Measurements from ENCODE around the gene RUNX1. TPM values are rescaled to one million over a fixed set of nuclear protein-coding genes. Genes with fewer than 3 reads are reported as not detected.

Gene RUNX1
- total RNA-seq, 4 donors from 2014 or later: 2.9 to 18.7 (median 7.7) TPM

DNA sequence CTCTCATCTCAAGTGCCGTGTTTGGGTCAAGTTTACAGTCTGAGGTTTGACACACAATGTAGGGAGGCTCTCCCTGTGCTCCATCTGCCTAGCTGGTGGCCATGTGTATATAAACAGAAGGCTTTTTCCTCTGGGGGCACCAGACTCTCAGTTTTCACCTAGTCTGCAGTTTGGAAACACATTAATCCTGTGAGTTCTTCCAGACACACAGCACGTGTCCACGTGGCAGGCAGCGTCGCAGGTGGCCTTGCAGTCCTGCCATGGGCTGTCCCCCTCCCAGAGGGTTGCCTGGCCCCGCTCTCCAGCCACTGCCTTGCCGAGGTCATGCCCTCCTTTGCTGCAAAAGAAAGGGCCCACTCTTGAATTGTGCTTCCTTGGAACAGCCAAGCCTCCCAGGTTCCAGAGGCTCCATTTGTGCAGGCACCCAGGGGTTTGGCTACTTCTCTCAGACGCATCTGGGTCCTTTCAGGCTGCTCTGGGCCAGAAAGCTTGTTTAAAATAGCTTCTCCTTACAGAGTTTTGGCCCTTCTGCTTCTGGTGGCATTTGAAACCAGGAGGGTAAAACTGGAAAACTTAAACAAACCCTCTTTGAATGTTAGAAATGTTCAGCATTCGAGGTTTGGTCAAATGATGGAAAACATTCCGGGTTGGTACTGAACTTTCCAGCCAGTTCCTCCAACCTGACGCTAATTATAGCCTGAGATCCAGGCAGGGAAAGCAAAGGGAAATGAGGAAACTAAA lies 4.4 kb upstream of the RUNX1 start:
- Histone ChIP-seq H3K4me3 (replicated peaks in 1 of 3) (no peak overlapping the region), H3K9me3 (no peaks in the 10 kb centered on the region), H3K27ac (no peak overlapping the region), H3K27me3 (no peaks in the 10 kb centered on the region), H3K36me3 (no peaks in the 10 kb centered on the region), H3K4me1 (peaks cover 0 to 8% of the 10 kb centered on the region in 2 donors)
- TF ChIP-seq, protein P1, sequence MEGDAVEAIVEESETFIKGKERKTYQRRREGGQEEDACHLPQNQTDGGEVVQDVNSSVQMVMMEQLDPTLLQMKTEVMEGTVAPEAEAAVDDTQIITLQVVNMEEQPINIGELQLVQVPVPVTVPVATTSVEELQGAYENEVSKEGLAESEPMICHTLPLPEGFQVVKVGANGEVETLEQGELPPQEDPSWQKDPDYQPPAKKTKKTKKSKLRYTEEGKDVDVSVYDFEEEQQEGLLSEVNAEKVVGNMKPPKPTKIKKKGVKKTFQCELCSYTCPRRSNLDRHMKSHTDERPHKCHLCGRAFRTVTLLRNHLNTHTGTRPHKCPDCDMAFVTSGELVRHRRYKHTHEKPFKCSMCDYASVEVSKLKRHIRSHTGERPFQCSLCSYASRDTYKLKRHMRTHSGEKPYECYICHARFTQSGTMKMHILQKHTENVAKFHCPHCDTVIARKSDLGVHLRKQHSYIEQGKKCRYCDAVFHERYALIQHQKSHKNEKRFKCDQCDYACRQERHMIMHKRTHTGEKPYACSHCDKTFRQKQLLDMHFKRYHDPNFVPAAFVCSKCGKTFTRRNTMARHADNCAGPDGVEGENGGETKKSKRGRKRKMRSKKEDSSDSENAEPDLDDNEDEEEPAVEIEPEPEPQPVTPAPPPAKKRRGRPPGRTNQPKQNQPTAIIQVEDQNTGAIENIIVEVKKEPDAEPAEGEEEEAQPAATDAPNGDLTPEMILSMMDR (IDR thresholded peaks at IDR 0.05): no peak
- no peak for TF ChIP-seq POLR2A (IDR thresholded peaks at IDR 0.05)
- WGBS, 2 donors: 77 to 81% methylated on average over 9 to 11 of the region's 11 CpGs
- DNase-seq: no peak
- intact Hi-C loops (cut with DNase I): no loop called here

- Histone ChIP-seq H3K27ac (no peak overlapping the region), H3K27me3 (no peaks in the 10 kb centered on the region), H3K36me3 (no peaks in the 10 kb centered on the region), H3K4me1 (peaks cover 2 to 15% of the 10 kb centered on the region in 2 donors), H3K9me3 (no peaks in the 10 kb centered on the region), H3K4me3 (replicated peaks in 1 of 3) (no peak overlapping the region)
- intact Hi-C loops (cut with DNase I): no loop called here
- 92 to 95% methylated on average over 3 of the region's 3 CpGs for WGBS, 2 donors
- no peak for TF ChIP-seq POLR2A (IDR thresholded peaks at IDR 0.05)
- TF ChIP-seq, protein P1 (IDR thresholded peaks at IDR 0.05): no peak
- DNase-seq: no peak
Measured at GRCh38 chr21:35052801-35053200, 3.7 kb upstream of the RUNX1 start.

DNA sequence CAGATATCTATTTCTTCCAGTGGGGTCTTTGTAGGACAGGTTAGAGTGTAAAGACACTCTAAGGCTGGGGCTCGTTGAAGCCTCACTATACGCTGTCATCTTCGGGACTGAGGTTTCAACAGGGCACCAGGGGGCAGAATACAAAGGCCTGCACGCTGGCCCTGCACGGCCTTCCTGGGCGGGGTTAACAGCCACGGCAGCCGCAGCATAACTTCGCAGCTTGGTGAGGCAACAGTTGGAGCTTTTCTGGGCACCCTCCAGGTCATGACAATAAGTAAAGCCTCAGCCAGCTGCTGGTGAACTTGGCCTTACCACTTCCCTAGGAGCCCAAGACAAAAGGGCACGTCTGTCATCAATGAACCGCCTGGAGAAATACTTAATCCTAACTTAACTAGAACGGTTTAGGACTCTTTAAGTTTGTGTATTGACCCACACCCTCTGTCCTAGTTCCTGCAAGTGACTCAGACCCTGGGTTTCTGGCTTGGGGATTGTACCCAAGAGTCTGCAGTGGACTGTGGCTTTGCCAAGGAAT lies 2.3 kb upstream of the RUNX1 start:
- peak; percentile 61 to 68 for DNase-seq
- Histone ChIP-seq H3K9me3 (no peaks in the 10 kb centered on the region), H3K4me3 (replicated peaks in 1 of 3) (no peak overlapping the region), H3K27me3 (no peaks in the 10 kb centered on the region), H3K4me1 (peaks cover 4 to 23% of the 10 kb centered on the region in 2 donors), H3K27ac (no peak overlapping the region), H3K36me3 (no peaks in the 10 kb centered on the region)
- intact Hi-C loops (cut with DNase I): no loop called here
- WGBS, 2 donors: 21 to 23% methylated on average over 12 of the region's 12 CpGs
- no peak for TF ChIP-seq POLR2A (IDR thresholded peaks at IDR 0.05)
- TF ChIP-seq, protein P1 (IDR thresholded peaks at IDR 0.05): peak in 4 of 6 experiments; percentile 14 to 43 (median 30)

DNA sequence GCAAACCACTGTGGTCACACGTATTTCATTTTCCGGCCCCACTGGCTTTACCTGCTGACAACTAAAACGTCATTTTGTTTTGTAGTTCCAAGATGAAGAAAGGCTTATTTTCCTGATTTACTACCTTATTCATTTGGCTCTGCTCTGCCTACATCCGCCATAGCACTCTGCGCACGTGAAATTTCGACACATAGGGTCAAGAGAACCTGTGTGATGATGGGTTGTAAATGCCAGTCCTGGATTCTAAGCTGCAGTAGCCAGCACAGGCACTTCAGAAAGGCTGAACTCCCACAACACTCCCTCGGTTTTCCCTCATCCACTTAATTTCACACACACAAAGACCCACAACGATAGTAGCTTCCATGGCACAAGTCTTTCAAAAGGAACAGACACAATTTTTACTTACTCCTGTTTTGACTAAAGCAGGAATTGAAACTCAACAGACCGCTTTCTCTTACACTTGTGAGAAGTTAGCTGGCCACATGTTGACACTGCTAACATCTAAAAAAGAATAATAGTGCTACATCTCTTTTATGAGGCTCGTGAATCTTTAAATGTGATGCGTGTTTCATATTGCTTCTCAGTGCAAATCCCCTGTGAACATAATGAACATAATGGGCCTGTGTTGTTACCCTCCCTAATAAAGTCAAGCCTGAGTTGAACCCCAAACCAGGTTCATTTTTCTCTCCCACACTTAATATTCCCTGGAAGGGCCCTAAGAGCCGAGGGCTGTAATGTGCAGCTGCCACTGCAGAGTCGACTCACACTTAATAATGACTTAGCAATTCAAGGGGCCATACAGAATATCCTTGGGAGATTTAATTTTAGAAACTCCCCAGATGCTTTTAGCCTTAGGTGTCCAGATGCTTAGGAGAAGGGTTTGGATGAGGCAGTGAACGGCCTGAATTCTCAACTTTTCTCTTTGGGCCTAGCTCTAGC lies 1.5 kb upstream of the RUNX1 start:
- Histone ChIP-seq H3K27me3 (no peaks in the 10 kb centered on the region), H3K4me1 (peaks cover 4 to 23% of the 10 kb centered on the region in 2 donors), H3K36me3 (no peaks in the 10 kb centered on the region), H3K9me3 (no peaks in the 10 kb centered on the region), H3K4me3 (replicated peaks in 1 of 3) (no peak overlapping the region), H3K27ac (no peak overlapping the region)
- intact Hi-C loops (cut with DNase I): no loop called here
- 86 to 89% methylated on average over 15 of the region's 15 CpGs for WGBS, 2 donors
- DNase-seq: no peak
- TF ChIP-seq POLR2A (IDR thresholded peaks at IDR 0.05): no peak
- TF ChIP-seq, protein P1 (IDR thresholded peaks at IDR 0.05): no peak
